DND-41 (cell line): ENCODE results near the gene TAF11L2.

ENCODE experiments used
- EZH2 ChIP-seq: IDR thresholded peaks from 3 replicates; pipeline ENCODE4 v1.6.1; 2012; ENCODE audit warnings: borderline replicate concordance, low read depth, mild to moderate bottlenecking, moderate library complexity, low read length, inconsistent platforms; ENCODE audit not compliant: severe bottlenecking
- TF ChIP-seq, protein P1 (sequence below): IDR thresholded peaks from 2 replicates; pipeline ENCODE4 v1.5.1; 2012; ENCODE audit warnings: borderline replicate concordance, low read length, moderate library complexity, mild to moderate bottlenecking; ENCODE audit not compliant: poor library complexity, severe bottlenecking; ENCODE audit errors: extremely low read depth

GRCh38 chr5:17511775-17512325, 13.8 kb downstream of the TAF11L2 start:
- TF ChIP-seq, protein P1, sequence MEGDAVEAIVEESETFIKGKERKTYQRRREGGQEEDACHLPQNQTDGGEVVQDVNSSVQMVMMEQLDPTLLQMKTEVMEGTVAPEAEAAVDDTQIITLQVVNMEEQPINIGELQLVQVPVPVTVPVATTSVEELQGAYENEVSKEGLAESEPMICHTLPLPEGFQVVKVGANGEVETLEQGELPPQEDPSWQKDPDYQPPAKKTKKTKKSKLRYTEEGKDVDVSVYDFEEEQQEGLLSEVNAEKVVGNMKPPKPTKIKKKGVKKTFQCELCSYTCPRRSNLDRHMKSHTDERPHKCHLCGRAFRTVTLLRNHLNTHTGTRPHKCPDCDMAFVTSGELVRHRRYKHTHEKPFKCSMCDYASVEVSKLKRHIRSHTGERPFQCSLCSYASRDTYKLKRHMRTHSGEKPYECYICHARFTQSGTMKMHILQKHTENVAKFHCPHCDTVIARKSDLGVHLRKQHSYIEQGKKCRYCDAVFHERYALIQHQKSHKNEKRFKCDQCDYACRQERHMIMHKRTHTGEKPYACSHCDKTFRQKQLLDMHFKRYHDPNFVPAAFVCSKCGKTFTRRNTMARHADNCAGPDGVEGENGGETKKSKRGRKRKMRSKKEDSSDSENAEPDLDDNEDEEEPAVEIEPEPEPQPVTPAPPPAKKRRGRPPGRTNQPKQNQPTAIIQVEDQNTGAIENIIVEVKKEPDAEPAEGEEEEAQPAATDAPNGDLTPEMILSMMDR: no peak
- no peak for TF ChIP-seq EZH2
